NCI-H2227 (cell line): Measurements from ENCODE around the gene RPL26.

Source experiments
- DNase-seq: peaks from one replicate; lab custom pipeline; 2025; ENCODE audit not compliant: unreplicated experiment; lab: John Stamatoyannopoulos, UW

The RPL26 gene

DNA sequence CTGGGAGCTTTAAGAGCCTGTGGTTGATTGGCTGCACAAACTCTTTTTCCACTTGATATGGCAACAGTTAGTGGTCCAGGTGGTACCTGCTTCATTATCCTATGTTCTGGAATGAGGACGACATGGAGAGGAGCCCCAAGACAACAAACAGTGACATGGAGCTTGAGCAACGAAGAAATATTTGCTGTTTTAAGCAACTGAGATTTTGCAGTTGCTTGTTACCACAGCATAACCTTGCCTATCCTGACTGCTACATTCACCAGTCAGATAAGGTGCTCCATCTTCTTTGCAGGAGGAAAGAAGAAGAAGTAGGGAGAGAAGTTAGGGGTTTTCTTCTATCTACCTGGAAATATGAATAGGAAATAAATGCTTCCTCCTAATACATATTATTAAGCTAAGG, 50.9 kb downstream of the RPL26 start:
- no peak for DNase-seq
